GM20431 (cell line): ENCODE data around the gene MCRS1.
"Not testable (repeated sequence)": the region's sequence is repeated elsewhere in the genome, so short reads cannot be mapped to it uniquely, and the experiment has no call there.

Source experiments
- in situ Hi-C: fragments of 300-500 bp; cut with MseI, MboI; formaldehyde crosslinking; loops from one replicate; pipeline ENCODE4 v1.15.0; 2020; ENCODE audit warnings: low sequenced_read_pairs; ENCODE audit not compliant: unreplicated experiment

MCRS1 gene

DNA sequence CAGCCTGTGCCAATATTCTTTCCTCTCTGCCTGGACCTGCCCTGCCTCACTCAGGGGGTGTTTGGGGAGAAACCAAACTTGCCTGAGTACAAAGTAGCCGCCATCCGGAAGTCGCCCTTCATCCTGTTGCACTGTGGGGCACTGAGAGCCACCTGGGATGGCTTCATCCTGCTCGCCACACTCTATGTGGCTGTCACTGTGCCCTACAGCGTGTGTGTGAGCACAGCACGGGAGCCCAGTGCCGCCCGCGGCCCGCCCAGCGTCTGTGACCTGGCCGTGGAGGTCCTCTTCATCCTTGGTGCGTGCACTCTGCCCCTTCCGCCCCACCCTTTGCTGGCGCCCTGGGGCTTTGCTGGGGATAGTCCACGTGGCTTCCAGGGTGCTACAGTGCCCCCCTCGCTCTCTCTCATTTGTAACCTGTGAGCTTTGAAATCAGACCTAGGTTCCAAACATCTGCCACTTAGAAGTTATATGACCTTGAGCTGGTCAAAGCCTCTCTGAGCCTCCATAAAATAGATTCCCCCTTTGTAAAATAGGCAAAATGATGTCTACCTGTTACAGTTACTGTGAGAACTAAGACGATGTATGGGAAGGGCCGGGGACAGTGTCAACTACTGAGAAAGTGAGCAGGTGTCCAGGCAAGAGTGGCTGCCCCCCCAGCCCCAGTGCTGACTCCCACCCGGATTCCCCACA, 24.6 kb downstream of the MCRS1 start:
- in situ Hi-C loops: no loop called here

GRCh38 chr12:49542592-49543160, 25.3 kb downstream of the MCRS1 start:
- in situ Hi-C loops: no loop called here

GRCh38 chr12:49541911-49542505, 25.9 kb downstream of the MCRS1 start:
- in situ Hi-C loops: no loop called here

GRCh38 chr12:49541140-49541861, 26.6 kb downstream of the MCRS1 start:
- in situ Hi-C loops: no loop called here

DNA sequence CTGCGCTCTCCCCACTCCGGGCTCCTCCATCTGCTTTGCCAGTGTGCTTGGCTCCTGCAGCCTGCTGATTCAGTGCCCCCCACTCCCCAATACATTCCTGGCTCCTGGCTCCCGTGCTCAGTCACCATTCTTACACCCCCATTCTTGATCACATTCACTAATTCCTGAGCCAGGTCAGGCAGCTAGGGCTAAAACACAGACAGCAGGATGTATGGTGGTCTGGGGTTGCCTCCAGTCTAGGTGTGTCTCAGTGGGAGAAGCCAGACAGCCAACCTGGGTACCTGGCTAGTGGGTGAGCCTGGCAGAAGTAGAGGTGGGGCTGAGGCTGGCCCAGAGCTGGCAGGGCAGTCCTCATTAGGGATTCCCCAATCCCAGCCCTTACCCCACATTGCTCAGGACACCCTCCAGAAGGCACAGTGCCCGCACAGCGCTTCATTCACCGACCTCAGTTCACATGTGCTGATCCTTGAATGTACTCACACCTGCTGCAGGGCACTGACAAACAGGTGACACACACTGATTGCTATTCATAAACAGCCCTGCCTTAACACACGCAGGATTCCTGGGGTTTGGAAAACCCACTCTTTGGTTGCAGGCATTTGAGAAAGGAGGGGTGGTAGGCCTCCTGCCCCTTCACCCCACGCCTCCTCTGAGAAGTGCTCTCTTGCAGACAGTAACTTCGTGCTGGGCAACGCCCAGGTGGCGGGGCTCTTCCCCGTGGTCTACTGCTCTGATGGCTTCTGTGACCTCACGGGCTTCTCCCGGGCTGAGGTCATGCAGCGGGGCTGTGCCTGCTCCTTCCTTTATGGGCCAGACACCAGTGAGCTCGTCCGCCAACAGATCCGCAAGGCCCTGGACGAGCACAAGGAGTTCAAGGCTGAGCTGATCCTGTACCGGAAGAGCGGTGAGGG, 27.5 kb downstream of the MCRS1 start:
- in situ Hi-C loops: no loop called here

GRCh38 chr12:49539406-49540228, 28.3 kb downstream of the MCRS1 start:
- in situ Hi-C loops: no loop called here

GRCh38 chr12:49538510-49539403, 29.2 kb downstream of the MCRS1 start, which contains the start of gene KCNH3:
Gene KCNH3 (plus strand): TSS chr12:49539030. CDS start chr12:49539417, 387 bp downstream.
- in situ Hi-C loops: no loop called here

DNA sequence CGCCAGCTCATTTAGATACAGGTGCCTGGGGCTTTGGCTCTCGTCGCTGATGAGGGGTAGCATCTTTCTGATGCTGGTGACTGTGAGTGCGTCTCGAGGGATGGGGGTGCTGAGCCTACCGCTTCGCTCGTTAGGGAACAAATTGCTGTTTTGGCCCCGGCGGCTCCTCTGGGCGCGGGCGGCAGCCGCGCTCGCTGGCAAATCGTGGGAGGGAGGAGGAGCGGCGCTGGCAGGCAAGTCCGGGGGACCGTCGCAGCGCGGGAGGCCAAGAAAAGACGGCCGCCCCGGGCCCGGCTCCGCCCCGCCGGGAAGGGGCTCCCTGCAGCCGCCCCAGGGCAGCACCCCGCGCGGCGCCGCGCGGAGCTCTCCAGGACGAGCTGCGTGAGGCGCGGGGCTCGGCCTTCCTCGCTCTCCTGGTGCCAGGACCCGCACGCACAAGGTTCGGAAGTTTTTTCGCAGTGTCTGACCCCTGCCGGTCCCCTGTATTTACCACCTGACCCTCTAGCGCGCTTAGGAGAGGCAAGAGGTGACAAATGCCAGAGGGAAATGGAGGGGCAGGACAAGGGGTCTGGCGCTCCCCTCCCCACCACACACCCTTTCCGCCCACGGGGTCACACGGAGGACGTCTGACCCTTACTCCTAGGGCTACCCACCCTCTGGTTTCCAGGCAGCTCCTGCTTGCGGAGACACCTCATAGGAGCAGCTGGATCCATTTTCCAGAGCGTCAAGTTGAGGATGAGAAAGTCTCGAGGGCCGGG, 30.0 kb downstream of the MCRS1 start:
- in situ Hi-C loops: no loop called here

- in situ Hi-C loops: no loop called here
Measured at GRCh38 chr12:49537231-49537751, 30.7 kb downstream of the MCRS1 start.

DNA sequence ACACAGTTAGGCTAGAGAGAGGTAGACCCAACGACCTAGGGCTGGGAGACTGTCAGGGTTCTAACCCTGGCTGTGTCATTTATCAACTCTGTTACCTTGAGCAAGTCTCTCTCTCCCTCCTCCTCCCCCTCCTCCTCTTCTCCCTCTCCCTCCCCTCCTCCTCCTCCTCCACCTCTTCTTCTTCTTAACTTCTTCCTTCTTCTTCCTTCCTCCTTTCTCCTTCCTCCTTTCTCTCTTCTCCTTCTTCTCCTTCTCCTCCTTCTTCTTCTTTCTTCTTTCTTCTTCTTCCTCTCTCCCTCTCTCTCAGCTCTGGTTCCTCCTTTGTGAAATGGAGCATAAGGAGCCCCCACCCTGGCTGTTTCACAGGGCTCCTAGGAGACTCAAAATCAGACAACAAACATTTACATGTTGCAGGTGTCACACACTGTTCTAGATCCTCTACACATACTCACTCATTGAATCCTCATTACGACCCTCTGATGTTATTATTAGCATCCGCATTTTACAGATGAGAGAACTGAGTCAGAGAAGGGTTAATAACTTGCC, 31.3 kb downstream of the MCRS1 start:
- in situ Hi-C loops: no loop called here

DNA sequence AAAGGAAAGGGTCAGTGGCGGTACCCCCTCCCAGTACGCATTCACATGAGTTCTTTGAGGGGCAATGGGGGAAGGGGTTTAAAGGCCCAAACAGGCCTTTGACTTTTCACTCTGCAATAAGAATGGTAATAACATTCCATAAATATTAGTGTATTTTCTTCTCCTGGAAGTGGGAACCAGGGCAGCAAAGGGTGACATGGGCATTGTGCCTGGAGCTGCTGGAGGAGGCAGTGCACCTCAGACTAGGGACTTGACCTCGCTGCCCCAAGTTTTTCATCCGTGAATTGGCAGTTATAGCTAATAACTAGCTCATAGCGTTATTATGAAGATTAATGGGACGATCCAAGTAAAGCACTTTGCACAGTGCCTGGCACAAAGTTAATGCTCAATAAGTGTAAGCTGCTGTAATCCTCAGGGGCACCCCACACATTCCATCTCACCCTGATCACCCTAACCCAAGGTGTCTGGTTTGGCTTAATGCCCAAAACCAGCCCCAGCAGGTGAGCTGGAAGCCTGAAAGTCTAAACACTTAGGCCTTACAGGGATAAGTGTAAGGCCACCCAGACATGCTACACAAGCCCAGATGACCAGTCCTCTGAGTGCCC, 31.9 kb downstream of the MCRS1 start:
- in situ Hi-C loops: no loop called here

DNA sequence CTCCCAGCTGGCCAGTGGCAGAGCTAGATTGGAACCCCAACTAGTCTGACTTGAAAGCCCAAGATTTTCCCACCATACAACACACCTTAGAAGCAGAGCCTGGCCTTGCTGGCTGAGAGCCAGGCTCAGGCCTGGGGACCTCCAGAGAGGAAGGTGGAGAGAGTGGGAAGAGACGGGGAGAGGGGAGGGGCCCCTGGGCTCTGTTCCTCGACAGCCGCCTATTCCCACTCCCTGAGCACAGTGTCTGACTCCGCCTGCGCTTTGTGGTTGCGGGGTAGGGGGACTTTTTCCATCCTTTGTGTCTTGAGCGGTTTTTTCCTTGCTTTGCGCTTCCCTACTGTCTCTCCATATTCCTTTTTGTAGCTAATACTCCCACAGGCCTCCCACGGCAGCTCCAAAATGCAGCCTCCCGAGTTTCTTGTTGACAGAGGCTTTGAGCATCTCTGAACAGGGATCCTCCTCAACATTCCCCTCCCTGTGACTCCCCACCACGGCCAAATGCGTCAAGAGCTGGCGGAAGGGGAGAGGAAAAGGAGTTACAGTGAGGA, 33.1 kb downstream of the MCRS1 start:
- in situ Hi-C loops: no loop called here

GRCh38 chr12:49534122-49534521, 33.8 kb downstream of the MCRS1 start:
- in situ Hi-C loops: not testable (repeated sequence)

DNA sequence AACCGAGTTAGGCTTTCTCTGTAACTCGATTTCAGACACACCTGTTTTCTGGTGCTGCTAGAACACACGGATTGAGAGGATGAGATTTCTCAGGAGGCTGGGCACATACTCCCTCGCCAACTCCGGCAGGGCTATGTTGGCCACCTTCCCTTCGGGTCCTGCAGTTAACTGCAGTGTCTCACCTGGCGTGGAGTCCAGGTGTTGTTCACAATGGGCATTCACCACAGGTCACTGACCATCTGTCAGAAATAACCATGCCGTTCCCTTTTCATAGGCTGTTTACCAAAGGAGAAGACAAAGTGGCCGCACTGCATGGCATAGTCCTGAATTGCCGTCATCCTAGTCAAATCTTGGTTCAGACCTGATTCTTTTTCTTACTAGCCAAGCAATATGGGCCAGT, 34.6 kb downstream of the MCRS1 start:
- in situ Hi-C loops: no loop called here

DNA sequence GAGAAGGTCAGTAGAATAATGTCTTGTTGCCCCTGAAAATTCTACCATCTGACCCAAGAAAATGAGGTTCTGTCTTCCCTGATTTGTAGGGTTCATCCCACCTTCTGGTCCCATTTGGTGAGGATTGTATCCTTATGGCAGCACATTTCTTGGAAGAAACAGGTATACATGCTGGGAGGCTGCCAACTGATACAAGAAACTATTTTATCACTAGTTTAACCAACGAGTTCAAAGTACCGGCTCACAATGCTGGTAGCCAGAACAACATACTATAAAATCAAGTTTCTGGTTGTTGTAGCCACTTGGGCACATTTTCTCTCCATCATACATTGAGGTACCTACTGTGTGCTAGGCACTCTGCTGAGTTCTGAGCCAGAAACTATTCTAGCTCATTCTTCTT, 36.2 kb downstream of the MCRS1 start:
- in situ Hi-C loops: no loop called here

DNA sequence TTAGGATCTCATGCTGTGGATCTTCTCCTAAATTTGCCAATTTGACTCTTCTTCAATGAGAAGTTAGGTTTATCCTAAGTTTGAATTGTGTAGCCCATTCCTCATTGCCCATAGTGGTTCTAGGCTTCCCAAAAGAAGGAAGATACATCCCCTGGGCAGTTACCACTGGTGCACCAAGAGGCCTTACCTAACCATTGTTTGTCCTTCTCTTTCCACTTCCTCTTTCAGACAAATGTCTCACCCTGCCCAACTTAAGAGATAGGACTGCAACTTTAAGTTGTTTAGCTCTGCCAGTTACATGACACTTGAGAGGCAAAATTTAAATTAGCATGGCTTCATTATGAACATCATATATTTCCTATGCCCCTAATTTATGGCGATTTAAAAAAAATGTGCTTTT, 38.5 kb downstream of the MCRS1 start:
- in situ Hi-C loops: no loop called here
